HG03097 (cell line): ENCODE measurements around the gene USP9X.
"Not testable (repeated sequence)": the region's sequence is repeated elsewhere in the genome, so short reads cannot be mapped to it uniquely, and the experiment has no call there.

Source experiments
- ATAC-seq: cut with Tn5 transposase; IDR thresholded peaks from one replicate; pipeline ENCODE4 v1.9.1; 2021; ENCODE audit not compliant: unreplicated experiment, low FRiP score

Gene USP9X

GRCh38 chrX:41275661-41276609 lies 190.7 kb downstream of the USP9X start:
- no peak for ATAC-seq

DNA sequence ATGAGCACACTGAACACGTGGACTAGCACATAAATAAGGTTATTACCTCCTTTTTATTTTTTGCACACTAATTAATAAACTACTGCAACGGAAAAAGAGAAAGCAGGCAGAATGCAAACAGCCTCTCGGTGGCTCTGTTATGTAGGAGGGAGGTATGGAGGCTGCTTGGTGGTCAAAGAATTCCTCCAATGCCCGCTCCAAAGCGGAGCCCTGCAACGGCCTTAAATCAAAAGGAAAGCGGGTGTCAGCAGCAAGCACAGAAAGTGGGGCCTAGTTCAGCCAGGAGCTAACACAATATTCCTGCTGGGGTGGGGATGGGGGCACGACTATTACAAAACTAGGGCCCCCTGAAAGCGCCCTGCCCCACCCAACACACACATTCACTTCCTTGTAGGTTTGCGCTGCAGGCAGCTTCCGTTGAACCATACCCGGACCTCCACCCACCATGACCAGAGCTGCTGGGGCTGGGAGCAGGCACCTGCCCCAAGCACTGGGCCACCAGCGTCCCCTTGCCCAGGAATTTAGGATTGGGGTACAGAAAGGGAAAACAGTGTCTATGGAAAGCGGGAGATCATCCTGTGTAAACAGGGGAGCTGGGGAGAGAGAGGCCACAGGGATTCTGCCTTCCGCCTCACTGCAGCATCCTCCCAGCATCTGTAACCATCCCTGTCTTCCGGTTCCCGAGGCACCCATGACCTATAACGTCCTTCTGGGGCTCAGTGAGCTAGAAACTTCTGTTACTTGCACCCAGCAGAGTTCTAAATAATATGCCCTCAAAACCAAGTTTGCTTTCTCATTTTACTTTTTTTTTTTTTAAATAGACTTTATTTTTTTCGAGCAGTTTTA lies 191.6 kb downstream of the USP9X start:
- no peak for ATAC-seq

DNA sequence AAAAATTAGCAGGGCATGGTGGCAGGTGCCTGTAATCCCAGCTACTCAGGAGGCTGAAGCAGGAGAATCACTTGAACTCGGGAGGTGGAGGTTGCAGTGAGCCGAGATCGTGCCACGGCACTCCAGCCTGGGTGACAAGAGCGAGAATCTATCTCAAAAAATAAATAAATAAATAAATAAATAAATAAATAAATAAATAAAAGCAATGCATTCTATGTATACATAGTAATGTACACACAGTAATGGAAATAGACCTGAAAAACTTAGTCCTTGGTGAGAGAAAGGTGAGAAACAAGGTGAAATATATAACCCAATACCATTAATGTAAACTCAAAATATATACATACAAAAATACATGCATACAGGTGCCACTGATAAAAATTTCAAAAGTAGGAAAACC lies 197.1 kb downstream of the USP9X start:
- not testable (repeated sequence) for ATAC-seq

GRCh38 chrX:41285928-41286327 lies 200.7 kb downstream of the USP9X start:
- not testable (repeated sequence) for ATAC-seq
